Lower lobe of right lung (tissue), 2 donors: ENCODE data around the gene TMEM161A. TPM values are rescaled to one million over a fixed set of nuclear protein-coding genes. Genes with fewer than 3 reads are reported as not detected.
A peak's percentile ranks its signal among the peaks of the same experiment; 100 is the strongest.

Source experiments
- ATAC-seq, 2 donors: fragments of 200-7000 bp; cut with Tn5 transposase; one replicate each; pipeline ENCODE4 v1.9.1; 2020 to 2022; ENCODE audit warnings: mild to moderate bottlenecking in 2 of 2, moderate library complexity in 2 of 2
- DNase-seq: peaks from one replicate; pipeline ENCODE4 v3.0.0-alpha.2; 2020
- H3K27ac ChIP-seq: fragments of 200-600 bp; one replicate; pipeline ENCODE4 v1.8.0; 2022
- H3K27me3 ChIP-seq: fragments of 200-600 bp; one replicate; pipeline ENCODE4 v1.8.0; 2022; ENCODE audit warnings: low read depth
- H3K36me3 ChIP-seq: fragments of 200-600 bp; one replicate; pipeline ENCODE4 v1.8.0; 2022; ENCODE audit warnings: mild to moderate bottlenecking
- H3K4me1 ChIP-seq: fragments of 200-600 bp; one replicate; pipeline ENCODE4 v1.8.0; 2022
- H3K4me3 ChIP-seq: fragments of 200-600 bp; one replicate; pipeline ENCODE4 v1.8.0; 2022; ENCODE audit warnings: mild to moderate bottlenecking
- H3K9me3 ChIP-seq: fragments of 200-600 bp; one replicate; pipeline ENCODE4 v1.8.0; 2022
- intact Hi-C: fragments of 100-400 bp; cut with DNase I; formaldehyde crosslinking; loops from one replicate; pipeline ENCODE4 v1.11.0; 2022
- total RNA-seq: library from RNA; stranded (reverse); fragmentation: NEBNext Ultra II Directional; extraction: Animal tissue kit (Norgen Biotek cat#: 25700); gene quantifications from one replicate; pipeline ENCODE4 v1.2.1, GENCODE V29; 2021
- TF ChIP-seq, protein P1 (sequence below): fragments of 200-600 bp; IDR thresholded peaks from one replicate; pipeline ENCODE4 v1.8.0; 2022; ENCODE audit warnings: antibody characterized with exemption, mild to moderate bottlenecking
- donor health status: DM: no; HTN: yes; CAD: no; lungs with severe emphysema.

Gene TMEM161A
- total RNA-seq, 1 donor from 2014 or later, result 28.1 TPM

DNA sequence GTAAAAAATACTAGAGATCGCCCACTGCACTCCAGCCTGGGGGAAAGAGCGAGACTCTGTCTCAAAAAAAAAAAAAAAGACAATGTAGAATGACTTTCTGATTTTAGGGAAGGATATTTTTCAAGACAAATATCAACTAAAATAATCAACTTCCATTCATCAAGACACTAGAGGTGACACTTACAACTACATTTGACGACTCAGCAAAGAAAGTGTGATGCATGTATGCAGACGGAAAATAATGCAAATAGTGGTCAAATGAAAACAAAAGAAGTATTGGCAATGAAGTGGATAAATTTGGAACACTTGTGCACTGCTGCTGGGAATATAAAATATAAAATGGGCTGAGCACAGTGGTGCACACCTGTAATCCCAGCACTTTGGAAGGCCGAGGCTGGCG is 12.2 kb downstream of the TMEM161A start:
- ATAC-seq (no peak), DNase-seq (no peak)
- TF ChIP-seq, protein P1, sequence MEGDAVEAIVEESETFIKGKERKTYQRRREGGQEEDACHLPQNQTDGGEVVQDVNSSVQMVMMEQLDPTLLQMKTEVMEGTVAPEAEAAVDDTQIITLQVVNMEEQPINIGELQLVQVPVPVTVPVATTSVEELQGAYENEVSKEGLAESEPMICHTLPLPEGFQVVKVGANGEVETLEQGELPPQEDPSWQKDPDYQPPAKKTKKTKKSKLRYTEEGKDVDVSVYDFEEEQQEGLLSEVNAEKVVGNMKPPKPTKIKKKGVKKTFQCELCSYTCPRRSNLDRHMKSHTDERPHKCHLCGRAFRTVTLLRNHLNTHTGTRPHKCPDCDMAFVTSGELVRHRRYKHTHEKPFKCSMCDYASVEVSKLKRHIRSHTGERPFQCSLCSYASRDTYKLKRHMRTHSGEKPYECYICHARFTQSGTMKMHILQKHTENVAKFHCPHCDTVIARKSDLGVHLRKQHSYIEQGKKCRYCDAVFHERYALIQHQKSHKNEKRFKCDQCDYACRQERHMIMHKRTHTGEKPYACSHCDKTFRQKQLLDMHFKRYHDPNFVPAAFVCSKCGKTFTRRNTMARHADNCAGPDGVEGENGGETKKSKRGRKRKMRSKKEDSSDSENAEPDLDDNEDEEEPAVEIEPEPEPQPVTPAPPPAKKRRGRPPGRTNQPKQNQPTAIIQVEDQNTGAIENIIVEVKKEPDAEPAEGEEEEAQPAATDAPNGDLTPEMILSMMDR, result no peak
- Histone ChIP-seq H3K4me3 (no peak overlapping the region), H3K4me1 (no peaks in the 10 kb centered on the region), H3K9me3 (no peaks in the 10 kb centered on the region), H3K27me3 (no peaks in the 10 kb centered on the region), H3K36me3 (no peaks in the 10 kb centered on the region), H3K27ac (no peak overlapping the region)
- intact Hi-C loops, result no loop called here

DNA sequence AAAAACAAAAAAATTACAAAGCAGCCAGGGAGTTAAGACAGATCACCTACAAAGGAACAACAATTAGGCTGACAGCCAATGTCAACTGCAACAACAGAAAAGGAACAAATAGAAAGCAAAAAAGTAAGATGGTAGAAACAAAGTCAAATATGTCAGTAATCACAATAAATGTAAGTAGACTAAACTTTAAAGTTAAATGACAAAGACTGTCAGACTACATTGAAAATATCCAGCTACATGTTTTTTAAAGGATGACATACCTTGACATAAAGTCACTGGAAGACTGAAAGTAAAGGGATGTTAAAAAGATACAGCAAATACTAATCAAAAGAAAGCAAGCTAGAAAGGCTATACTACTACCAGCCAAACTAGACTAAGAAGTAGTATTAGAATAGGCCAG is 14.9 kb downstream of the TMEM161A start:
- Histone ChIP-seq H3K27ac (no peak overlapping the region), H3K27me3 (no peaks in the 10 kb centered on the region), H3K4me3 (no peak overlapping the region), H3K36me3 (peaks cover 11% of the 10 kb centered on the region), H3K9me3 (no peaks in the 10 kb centered on the region), H3K4me1 (no peaks in the 10 kb centered on the region)
- no peak for ATAC-seq
- TF ChIP-seq, protein P1, result no peak
- intact Hi-C loops, result no loop called here
- DNase-seq, result no peak

DNA sequence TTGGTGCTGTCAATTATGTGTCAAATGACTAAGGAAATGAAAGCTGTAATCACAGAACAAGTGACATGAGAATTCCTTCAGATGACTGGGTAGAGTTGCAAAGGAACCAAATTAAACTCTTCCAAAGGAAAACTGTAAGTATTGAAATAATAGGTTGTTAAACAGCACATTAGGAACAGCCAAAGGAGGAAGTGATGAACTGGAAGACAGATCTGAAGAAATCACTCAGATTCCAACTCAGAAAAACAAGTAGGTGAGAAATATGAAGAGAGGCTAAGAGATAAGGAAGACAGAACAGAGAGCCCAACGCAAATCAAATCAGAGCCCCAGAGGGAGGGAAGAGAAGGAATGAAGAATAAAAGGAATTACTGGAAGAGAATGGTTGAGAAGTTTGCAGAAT is 15.4 kb downstream of the TMEM161A start:
- intact Hi-C loops, result no loop called here
- Histone ChIP-seq H3K36me3 (peaks cover 11% of the 10 kb centered on the region), H3K9me3 (no peaks in the 10 kb centered on the region), H3K27ac (no peak overlapping the region), H3K27me3 (no peaks in the 10 kb centered on the region), H3K4me3 (no peak overlapping the region), H3K4me1 (no peaks in the 10 kb centered on the region)
- DNase-seq (no peak), ATAC-seq (no peak)
- TF ChIP-seq, protein P1, result no peak

DNA sequence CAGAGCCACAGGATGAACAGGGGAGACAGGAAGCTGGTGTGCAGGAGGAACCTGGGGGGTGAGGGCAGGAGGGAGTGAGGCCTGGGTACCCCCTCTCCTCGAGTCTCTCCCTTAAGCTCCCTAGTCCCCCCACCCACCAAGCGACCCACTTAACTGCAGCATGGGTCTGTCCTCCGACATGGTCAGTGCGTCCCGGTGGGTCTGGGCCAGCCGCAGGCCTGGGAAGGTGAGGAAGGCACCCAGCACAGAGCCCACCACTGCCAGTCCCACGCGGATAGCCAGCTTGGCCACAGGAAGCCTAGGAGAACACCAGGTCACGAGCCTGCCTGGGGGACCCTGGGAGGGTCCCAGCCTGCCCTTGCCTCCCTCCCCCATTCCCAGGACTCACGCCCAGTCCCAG is 16.9 kb downstream of the TMEM161A start:
- TF ChIP-seq, protein P1, result no peak
- H3K27ac ChIP-seq, result no peak overlapping the region
- DNase-seq (no peak), ATAC-seq (no peak)
- no peaks in the 10 kb centered on the region for H3K4me1 ChIP-seq
- intact Hi-C loops, result no loop called here
- no peaks in the 10 kb centered on the region for H3K9me3 ChIP-seq
- H3K4me3 ChIP-seq, result no peak overlapping the region
- peaks cover 11% of the 10 kb centered on the region for H3K36me3 ChIP-seq
- no peaks in the 10 kb centered on the region for H3K27me3 ChIP-seq

DNA sequence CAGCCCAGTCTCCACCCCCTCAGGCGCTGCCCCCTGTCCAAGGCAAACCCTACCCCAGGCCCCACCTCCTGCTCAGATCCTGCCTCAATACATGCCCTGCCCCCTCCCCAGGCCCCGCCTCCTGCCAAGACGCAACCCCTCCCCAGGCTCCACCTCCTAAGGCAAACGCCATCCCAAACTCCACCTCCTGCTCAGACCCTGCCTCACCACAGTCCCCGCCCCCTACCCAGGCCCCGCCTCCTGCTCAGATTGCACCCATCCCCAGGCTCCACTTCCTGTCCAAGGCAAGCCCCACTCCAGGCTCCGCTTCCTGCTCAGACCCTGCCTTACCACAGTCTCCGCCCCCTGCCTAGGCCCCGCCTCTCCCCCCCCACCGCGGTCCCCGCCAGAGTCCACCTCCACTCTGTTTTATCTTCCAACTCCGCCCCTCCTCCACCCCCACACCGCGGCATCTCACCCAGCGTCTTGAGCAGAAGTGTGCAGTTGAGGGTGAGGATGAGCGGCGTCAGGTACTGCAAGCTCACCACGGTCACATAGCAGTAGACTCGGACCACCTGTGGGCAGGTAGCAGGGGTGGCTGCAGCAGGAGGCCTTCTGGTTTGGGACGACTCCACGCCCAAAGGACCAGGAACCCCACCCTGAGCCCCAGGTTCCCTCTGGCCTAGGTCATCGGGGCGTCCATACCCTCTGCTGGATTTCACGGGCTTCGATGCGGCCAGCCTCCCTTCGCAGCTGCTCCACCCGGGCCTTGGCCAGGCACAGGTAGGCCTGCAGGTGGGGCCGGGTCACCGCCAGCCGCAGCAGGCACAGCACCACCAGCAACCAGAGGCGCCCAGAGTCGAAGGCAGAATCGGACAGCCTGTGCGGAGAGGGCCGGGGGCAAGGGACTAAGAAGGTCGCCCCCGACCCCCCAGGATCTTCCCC is 17.7 kb downstream of the TMEM161A start:
- DNase-seq (no peak), ATAC-seq (peak; percentile 53)
- Histone ChIP-seq H3K27me3 (no peaks in the 10 kb centered on the region), H3K4me1 (no peaks in the 10 kb centered on the region), H3K9me3 (no peaks in the 10 kb centered on the region), H3K27ac (no peak overlapping the region), H3K36me3 (peaks cover 11% of the 10 kb centered on the region), H3K4me3 (no peak overlapping the region)
- TF ChIP-seq, protein P1, result no peak
- intact Hi-C loops, result no loop called here
